ENCODE measurements around the gene GOLGA7B.

The GOLGA7B gene

DNA sequence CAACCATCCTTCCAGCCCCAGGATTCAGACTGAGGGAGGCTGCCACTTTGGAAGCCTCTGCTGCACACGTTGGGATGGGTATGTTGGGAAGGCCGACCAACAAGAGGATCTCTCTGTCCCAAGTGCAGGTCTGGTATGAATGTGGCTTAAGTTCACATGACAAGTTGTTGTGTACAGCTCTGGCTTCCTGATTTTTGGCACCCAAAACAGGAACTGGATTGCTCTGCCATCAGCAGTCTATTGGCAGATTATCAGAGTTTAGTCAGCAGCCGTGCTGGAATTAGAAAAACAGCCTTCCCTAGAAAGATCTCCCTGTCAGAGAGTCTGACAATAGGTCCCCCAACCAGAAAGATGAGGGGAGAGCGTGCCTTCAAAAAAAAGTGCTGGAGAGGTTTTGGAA lies 66.9 kb downstream of the GOLGA7B start:
- no peak for DNase-seq (ENCODE audit: low read depth in 2 of 3, low spot score in 1 of 3)

DNA sequence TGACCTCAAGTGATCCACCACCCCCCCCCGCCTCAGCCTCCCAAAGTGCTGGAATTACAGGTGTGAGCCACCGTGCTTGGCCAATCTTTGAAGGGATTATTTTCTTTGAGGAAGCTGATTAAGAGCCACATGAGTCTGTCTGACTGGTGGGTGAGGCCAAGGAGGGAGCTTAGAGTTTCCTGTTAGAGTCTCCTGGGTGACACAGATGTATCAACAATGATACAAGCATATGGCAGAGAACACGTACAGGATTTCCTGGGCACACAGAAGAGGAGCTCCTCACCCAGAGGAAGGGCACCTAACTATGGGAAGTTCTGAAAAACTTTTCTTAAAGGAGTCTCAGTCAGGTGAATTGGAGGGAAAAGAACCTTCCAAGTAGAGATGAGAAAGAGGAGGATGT lies 69.4 kb downstream of the GOLGA7B start:
- no peak for DNase-seq (ENCODE audit: low read depth in 2 of 3, low spot score in 1 of 3)

DNA sequence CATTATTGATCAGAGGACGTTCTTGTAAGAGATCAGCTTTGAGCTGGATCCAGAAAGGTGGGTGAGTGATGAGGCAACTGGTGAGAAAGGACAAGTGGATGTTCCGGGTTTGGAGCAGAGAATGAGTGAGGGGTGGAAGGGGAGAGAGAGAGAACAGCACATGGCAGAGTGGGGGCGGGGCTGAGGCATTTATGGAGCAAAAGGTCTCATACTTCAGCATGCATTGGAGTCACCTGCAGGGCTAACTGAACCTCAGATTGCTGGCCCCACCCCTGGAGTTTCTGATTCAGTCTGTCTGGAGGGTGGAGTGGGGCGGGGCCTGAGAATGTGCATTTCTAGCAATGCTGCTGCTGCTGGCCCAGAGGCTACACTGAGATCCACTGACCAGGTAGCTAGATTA lies 71.2 kb downstream of the GOLGA7B start:
- DNase-seq (ENCODE audit: low read depth in 2 of 3, low spot score in 1 of 3), result no peak

All from stimulated activated CD4-positive, alpha-beta T cell treated with anti-CD3 and anti-CD28 coated beads, Interleukin-12 subunit alpha, Interleukin-12 subunit beta, amount 100 ng/mL, for 48 hours (primary cell).